Activated CD4-positive, alpha-beta T cell treated with anti-CD3 and anti-CD28 coated beads, Interleukin-2, amount 50 U/mL, for 16 hours (primary cell): Measurements from ENCODE around the gene INO80E.

ENCODE experiments used
- DNase-seq: peaks from one replicate; pipeline ENCODE4 v3.0.0-alpha.2; 2020

The INO80E gene

DNA sequence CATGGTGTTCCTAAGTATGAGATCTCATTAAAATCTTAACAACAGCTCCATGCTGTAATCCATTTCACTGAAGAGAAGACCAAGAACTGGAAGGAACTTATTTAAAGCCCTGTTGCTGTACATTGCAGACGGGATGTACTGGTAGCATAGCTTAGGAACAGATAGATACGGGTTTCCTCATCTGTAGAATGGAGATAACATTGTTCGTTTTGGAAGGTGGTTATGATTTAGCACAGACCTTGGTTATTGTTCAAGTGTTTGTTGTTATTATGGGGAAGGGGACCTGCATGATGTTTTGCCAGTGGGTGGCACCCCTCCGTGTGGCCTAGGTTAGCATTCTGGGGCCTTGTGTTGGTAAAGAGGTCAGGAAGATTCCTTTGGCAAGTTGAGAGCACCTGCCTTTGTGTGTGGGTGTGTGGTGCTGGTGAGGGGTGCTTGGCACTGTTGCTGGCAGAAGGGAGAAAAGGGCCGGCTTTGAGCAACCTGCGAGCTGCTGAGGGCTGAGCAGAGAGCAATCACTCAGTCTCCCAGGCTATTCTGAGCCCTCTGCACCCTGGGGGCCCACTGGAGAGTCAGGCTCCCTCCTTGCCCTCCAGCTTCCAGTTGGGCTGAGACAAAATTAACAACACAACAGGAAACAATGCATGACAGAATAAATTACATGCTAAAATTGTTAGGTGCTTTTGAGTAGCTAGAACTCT is 20.1 kb upstream of the INO80E start:
- no peak for DNase-seq

DNA sequence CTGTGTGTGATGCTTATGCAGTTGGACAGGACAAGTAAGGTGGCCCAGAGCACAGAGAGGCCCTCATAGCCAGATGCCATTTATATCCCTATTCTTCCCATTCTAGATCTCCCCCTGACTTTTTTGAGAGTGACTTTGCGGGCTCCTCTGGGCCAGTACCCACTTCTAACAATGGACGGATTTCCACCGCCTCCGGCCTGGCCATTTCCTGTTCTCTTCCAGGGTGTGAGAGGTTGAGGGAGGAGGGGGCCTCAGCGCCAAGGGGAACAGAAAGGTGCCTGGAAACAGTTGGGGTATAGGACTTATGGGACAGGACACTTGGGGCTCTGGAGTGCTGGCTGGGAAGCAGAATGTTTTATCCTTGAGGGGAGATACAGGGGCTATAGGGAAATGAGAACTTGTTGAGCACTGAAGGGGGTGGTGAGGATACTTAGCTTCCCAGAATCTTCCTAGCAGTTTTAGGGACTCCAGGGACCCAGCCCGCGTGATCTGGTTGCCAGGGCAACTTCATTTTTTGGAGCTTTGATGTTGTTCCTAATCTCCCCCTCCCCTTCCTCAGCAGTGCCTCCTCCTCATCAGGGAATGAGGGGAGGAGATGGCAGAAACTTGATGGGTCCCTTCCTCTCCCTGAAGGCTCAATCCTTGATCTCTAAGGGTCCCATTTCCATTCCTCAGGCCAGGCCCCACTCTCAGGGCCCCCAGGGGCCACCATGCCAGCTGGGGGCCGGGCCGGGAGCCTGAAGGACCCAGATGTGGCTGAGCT is 18.8 kb upstream of the INO80E start:
- no peak for DNase-seq

DNA sequence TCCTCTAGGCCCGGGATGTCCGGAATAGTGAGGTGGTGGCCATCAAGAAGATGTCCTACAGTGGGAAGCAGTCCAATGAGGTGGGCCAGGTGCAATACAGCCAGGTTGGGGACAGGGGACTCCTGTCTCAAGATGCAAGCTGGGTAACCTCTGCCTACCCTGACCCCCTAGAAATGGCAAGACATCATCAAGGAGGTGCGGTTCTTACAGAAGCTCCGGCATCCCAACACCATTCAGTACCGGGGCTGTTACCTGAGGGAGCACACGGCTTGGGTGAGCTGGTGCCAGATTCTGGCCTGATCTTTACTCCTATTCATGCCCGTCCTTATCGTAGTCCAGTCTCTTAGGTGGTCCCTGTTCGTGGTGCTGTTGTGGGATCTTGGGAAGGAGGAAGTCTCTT is 18.0 kb upstream of the INO80E start:
- DNase-seq: no peak

DNA sequence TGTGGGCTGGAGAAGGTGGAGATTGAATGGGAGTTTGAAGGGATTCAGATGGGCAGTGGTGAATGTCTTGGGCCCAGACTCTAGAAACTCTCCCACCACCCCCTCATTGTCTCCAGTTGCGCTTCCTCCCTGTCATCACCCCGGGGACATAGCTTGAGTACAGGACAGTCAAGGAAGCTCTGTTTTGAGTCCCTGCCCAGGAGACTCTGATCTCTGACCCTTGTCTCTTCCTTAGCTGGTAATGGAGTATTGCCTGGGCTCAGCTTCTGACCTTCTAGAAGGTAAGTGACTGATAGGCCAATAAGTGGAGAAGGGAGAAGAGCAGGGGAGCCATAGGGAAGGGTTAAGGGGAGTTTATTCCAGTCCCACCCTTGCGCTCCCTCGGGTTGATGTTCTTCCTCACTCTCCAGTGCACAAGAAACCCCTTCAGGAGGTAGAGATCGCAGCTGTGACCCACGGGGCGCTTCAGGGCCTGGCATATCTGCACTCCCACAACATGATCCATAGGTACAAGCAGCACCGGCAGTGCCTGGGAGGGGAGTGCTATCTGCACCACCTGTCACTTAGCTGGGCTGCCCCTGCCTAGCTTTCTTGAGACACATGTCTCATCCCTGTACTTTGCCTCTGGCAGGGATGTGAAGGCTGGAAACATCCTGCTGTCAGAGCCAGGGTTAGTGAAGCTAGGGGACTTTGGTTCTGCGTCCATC is 17.3 kb upstream of the INO80E start:
- DNase-seq: no peak

DNA sequence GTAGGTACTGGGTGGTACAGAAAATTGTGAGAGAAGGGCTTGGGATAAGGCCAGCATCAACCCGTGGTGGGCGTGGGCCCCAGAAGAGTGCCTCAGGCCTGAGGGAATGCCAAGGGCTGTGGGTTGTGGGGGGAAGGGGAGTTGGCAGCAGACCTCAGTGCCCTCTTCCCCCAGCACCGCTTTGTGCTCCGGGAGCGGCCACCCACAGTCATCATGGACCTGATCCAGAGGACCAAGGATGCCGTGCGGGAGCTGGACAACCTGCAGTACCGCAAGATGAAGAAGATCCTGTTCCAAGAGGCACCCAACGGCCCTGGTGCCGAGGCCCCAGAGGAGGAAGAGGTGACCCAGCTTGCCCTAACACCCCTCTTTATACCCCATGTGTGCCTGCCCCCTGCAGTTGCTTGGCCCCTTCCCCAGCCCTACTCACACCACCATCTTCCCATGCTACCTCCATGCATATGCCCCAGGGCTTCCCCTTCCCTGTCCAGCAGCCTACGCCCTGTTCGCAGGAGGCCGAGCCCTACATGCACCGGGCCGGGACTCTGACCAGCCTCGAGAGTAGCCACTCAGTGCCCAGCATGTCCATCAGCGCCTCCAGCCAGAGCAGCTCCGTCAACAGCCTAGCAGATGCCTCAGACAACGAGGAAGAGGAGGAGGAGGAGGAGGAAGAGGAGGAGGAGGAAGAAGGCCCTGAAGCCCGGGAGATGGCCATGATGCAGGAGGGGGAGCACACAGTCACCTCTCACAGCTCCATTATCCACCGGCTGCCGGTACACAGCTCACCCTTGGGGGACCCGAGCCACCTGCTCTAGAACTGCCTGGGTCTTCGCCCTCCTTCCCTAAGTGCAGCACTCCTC is 13.3 kb upstream of the INO80E start:
- no peak for DNase-seq

DNA sequence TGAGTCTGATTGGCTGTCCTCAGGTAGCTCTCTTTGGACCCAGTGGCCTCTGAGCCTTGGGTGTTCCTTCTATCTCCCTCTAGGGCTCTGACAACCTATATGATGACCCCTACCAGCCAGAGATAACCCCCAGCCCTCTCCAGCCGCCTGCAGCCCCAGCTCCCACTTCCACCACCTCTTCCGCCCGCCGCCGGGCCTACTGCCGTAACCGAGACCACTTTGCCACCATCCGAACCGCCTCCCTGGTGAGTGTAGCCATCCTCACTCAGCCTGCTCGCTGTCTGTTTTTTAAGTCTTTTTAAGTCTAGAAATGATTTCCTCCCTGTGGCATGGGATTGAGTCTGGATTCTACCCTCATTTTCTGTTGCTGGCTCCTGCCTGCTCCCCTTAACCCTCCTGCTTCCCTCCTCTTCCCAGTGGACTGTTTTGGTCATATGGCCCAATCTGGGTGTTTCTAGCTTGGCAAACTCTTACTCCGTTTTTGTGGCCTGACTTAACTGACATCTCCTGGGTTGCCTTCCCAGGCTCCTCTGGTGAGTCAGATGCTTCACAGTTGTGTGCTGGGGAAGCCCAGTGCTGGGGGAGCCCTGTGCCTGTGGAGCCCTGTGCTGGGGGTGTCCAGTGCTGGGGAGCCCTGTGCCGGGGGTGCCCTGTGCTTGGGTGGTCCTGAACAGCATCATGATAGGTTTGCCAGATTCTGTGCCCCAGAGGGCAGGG is 12.5 kb upstream of the INO80E start:
- DNase-seq: no peak

DNA sequence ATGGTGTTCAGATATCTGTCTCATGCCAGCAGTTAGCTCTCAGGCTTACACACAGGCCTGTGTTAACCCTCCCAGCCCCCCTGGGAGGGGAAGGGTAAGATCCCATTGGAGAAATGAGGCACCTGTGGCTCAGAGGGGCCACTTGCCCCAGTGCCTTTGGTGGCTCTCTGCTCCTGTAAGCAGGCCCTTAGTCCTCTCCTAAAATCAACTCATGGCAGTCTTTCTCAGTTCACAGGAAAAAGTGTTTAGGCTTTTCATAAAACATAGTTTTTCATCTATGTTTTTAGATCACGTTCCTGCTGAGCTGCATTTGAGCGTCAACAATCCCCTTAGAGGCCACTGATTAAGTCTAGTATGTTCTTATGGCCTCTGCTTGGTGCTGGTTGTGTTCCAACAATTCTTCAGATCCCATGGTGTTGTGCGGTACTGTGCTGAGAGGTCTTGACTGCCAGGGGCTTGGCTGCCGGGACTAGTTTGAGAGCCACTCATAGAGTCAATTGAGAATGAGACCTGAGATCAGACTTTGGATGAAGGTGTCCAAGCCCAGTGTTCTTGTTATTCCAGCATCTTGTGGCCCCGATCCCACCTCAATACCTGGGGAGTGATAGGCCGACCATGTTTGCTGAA is 11.8 kb upstream of the INO80E start:
- DNase-seq: no peak

DNA sequence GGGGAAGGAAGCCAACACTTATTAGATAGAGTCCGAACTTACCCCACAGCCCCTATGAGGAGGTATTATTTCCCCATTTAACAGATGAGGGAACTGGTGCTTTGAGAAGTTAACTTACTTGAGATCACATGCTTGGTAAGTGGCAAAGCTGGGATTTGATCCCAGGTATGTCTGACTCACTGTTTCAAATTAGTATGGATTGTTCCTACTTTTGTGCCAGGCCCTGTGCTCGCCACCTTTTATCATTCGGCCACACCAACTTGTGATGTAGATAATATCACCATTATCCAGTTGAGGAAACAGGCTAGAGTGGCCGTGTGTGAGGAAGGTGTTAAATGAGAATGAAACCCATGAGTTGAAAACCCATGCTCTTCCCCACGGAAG is 11.3 kb upstream of the INO80E start:
- no peak for DNase-seq

DNA sequence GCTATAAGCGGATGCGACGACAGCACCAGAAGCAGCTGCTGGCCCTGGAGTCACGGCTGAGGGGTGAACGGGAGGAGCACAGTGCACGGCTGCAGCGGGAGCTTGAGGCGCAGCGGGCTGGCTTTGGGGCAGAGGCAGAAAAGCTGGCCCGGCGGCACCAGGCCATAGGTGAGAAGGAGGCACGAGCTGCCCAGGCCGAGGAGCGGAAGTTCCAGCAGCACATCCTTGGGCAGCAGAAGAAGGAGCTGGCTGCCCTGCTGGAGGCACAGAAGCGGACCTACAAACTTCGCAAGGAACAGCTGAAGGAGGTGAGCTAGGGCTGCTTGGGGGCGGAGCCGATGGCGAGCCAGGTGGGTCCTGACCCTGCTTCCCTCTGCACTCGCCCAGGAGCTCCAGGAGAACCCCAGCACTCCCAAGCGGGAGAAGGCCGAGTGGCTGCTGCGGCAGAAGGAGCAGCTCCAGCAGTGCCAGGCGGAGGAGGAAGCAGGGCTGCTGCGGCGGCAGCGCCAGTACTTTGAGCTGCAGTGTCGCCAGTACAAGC is 10.7 kb upstream of the INO80E start:
- no peak for DNase-seq

DNA sequence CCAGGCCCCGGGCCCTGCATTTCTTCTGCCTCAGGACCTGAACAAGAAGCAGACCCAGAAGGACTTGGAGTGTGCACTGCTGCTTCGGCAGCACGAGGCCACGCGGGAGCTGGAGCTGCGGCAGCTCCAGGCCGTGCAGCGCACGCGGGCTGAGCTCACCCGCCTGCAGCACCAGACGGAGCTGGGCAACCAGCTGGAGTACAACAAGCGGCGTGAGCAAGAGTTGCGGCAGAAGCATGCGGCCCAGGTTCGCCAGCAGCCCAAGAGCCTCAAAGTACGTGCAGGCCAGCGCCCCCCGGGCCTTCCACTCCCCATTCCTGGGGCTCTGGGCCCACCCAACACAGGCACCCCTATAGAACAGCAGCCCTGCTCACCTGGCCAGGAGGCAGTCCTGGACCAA is 9.8 kb upstream of the INO80E start:
- no peak for DNase-seq

DNA sequence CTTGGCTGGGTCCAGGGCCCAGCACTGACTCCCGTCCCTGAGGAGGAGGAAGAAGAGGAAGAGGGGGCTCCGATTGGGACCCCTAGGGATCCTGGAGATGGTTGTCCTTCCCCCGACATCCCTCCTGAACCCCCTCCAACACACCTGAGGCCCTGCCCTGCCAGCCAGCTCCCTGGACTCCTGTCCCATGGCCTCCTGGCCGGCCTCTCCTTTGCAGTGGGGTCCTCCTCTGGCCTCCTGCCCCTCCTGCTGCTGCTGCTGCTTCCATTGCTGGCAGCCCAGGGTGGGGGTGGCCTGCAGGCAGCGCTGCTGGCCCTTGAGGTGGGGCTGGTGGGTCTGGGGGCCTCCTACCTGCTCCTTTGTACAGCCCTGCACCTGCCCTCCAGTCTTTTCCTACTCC is 9.1 kb upstream of the INO80E start:
- no peak for DNase-seq

DNA sequence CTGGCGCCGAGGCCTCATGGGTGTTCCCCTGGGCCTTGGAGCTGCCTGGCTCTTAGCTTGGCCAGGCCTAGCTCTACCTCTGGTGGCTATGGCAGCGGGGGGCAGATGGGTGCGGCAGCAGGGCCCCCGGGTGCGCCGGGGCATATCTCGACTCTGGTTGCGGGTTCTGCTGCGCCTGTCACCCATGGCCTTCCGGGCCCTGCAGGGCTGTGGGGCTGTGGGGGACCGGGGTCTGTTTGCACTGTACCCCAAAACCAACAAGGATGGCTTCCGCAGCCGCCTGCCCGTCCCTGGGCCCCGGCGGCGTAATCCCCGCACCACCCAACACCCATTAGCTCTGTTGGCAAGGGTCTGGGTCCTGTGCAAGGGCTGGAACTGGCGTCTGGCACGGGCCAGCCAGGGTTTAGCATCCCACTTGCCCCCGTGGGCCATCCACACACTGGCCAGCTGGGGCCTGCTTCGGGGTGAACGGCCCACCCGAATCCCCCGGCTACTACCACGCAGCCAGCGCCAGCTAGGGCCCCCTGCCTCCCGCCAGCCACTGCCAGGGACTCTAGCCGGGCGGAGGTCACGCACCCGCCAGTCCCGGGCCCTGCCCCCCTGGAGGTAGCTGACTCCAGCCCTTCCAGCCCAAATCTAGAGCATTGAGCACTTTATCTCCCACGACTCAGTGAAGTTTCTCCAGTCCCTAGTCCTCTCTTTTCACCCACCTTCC is 8.5 kb upstream of the INO80E start:
- DNase-seq: no peak

DNA sequence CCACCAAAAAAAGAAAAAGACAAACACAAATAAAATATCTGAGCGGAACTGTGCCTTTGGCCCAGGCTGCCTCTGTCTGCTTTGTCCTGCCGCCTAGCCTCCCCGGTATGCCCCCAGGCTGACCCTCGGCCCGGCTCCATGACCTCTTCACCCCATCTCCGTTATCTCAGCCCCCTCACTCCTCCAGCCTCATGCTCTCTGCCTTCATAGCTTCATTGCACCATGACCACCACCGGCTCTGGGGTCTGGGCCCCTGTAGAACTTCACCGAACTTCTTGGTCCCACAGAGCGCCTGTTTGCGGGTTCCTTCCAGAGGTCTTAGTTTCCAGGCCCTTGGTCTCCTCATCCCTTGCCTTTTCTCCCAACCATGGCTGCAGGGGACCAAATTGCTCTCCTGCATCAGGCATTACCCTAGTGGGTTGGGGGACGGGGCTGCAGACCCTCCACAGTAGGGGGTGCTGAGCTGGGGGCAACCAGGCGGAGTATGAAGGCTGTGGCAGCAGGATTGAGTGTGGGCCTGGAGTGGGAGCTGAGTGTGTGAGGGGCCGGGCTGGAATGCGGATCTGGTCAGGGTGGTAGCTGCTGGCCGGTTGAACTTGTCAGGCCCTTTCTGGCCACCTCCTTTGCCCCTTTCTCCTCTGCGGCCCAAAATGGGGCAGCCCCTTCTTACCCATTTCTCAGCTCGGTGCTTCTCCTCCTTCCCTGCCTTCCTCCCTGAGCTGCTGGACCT is 7.5 kb upstream of the INO80E start:
- no peak for DNase-seq

DNA sequence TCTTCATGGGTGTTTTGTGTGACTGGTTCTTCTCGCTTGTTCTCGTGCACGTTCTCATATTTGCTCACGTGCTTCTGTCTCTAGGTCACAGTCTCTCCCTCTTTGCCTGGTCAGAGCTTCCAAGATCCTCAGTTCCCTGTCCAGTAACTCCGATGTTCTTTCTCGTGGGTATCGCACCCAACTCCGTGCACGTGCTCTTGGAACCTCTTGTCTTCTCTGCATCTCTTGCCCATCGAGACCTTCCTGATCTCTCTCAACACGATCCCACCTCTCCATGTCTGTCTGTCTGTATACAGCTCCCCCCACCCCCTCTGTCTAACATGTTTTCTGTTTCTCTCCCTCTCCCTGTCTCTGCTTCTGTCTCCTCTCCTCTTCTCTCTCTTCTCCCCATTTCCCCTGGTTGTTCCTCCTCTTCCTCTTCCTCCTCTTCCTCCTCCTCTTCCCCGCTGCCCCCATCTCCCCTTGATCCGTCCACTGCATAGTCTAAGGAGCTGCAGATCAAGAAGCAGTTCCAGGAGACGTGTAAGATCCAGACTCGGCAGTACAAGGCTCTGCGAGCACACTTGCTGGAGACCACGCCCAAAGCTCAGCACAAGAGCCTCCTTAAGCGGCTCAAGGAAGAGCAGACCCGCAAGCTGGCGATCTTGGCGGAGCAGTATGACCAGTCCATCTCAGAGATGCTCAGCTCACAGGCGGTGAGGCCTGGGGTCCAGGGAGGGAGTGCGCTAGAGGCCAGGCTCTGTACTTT is 6.8 kb upstream of the INO80E start:
- DNase-seq: no peak

DNA sequence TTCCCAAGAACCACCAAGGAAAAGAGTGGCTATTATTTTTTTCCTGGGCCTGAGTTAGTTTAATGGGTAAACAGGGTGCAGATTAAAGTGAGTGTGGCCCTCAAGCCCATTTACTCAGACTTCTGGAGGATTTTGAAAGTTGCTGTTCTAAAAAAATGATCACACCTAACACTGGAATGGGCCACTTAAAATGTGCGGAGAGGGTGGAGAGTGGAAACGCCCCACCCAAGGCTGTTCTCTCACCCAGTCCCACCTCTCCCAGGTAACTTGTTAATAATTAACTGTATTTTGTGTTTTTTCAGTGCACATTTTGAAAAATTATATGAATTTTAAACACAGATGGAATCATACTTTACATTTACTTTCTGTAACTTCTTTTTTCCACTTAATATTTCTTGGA is 6.0 kb upstream of the INO80E start:
- no peak for DNase-seq

DNA sequence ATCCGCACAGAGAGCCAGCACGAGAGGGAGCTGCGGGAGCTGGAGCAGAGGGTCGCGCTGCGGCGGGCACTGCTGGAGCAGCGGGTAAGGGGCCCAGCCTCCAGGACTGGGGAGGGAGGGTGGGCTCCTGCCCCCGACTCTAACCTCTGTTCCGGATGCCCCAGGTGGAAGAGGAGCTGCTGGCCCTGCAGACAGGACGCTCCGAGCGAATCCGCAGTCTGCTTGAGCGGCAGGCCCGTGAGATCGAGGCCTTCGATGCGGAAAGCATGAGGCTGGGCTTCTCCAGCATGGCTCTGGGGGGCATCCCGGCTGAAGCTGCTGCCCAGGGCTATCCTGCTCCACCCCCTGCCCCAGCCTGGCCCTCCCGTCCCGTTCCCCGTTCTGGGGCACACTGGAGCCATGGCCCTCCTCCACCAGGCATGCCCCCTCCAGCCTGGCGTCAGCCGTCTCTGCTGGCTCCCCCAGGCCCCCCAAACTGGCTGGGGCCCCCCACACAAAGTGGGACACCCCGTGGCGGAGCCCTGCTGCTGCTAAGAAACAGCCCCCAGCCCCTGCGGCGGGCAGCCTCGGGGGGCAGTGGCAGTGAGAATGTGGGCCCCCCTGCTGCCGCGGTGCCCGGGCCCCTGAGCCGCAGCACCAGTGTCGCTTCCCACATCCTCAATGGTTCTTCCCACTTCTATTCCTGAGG is 5.0 kb upstream of the INO80E start:
- no peak for DNase-seq

DNA sequence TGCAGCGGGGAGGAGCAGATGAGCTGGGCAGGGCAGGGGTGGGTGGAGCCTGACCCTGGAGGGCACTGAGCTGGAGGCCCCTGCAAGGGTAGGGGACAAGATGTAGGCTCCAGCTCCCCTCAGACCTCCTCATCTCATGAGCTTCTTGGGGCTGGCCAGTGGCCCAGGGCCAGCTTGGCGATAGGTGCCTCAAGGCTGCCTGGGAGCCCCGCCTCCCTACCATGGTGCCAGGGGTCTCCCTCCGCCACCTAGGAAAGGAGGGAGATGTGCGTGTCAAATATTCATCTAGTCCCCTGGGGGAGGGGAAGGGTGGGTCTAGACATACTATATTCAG is 4.5 kb upstream of the INO80E start:
- DNase-seq: no peak

DNA sequence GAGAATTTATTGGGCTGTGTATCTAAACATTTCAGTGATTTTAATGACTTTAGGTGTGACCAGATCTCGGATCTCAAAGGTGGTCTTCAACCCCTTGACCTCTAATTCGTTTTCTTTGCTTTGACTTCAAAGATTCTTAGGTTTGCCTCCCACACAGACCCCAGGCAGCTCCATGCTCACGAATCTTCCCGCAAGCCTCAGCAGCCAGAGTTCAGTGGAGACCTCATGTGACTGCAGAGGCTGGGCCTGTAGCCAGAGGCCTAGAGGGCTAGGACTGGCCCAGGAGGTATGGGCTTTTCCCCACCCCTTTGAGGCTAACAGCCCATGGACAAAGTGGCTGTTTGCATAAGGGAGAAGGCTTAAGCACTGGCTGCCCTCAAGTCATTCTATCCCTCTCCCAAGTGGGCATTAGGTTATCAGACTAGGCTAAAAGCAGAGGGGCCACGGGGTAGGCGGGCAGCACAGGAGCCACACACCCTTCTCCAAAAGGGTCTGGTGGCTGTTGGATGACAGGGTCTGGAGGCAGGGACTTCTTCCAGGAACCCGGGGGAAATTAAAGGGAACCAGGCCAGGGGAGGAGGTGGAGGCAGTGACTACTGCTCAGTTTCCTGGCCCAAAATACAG is 3.6 kb upstream of the INO80E start:
- no peak for DNase-seq
